SK-N-SH (cell line): ENCODE measurements around the gene ZNF287. TPM values are rescaled to one million over a fixed set of nuclear protein-coding genes. Genes with fewer than 3 reads are reported as not detected.

Experiments used
- CTCF ChIA-PET: fragments of 300-600, 350-600 bp; formaldehyde crosslinking; extraction: SDS; loops from one replicate; lab custom pipeline; 2021; lab: Yijun Ruan, JAX
- POLR2A ChIA-PET: fragments of 350-600 bp; sonication (Branson Sonifier 250); formaldehyde crosslinking; extraction: SDS; loops from one replicate; lab custom pipeline; 2020; ENCODE audit warnings: antibody characterized with exemption, inconsistent platforms; lab: Yijun Ruan, JAX
- DNase-seq: peaks from one replicate; pipeline ENCODE4 v3.0.0; 2012
- H2AFZ ChIP-seq: fragments of 200-600 bp; sonication (generic); 2 replicates; pipeline ENCODE4 v1.8.1; 2016; ENCODE audit warnings: antibody characterized with exemption, mild to moderate bottlenecking, low read depth
- H3F3A ChIP-seq: fragments of 200-600 bp; sonication (generic); replicated peaks from 2 replicates; pipeline ENCODE3; 2016; ENCODE audit warnings: antibody characterized with exemption, mild to moderate bottlenecking; ENCODE audit not compliant: insufficient read depth
- H3K27ac ChIP-seq, 2 experiments: fragments of 200-500 bp in 1 of 2; fragments of 200-600 bp in 1 of 2; sonication (Bioruptor generic) in 1 of 2; sonication (generic), shearing (Covaris generic) in 1 of 2; 2 replicates each; pipeline versions ENCODE4 v1.5.1 to v1.6.1; 2014 to 2016; ENCODE audit warnings: low read depth in 2 of 2, inconsistent platforms in 1 of 2, low read length in 1 of 2, mild to moderate bottlenecking in 1 of 2, mixed read lengths in 1 of 2
- H3K27me3 ChIP-seq: fragments of 200-600 bp; sonication (generic), shearing (Covaris generic); 2 replicates; pipeline ENCODE4 v1.6.1; 2016; ENCODE audit warnings: mixed run types; ENCODE audit not compliant: insufficient read depth
- H3K36me3 ChIP-seq, 2 experiments: fragments of 200-500 bp in 1 of 2; fragments of 200-600 bp in 1 of 2; sonication (Bioruptor generic) in 1 of 2; sonication (generic) in 1 of 2; replicated peaks in 1 of 2; 2 replicates each; pipeline versions ENCODE3 to v1.5.1; 2014 to 2016; ENCODE audit warnings: low read length in 1 of 2, mild to moderate bottlenecking in 1 of 2; ENCODE audit not compliant: insufficient read depth in 2 of 2, control insufficient read depth in 1 of 2
- H3K4me1 ChIP-seq, 2 experiments: fragments of 200-500 bp in 1 of 2; fragments of 200-600 bp in 1 of 2; sonication (Bioruptor generic) in 1 of 2; sonication (generic), shearing (Covaris generic) in 1 of 2; 2 replicates each; pipeline versions ENCODE4 v1.5.1 to v1.6.1; 2014 to 2016; ENCODE audit warnings: low read depth in 1 of 2, low read length in 1 of 2, mixed run types in 1 of 2; ENCODE audit not compliant: insufficient read depth in 2 of 2, control insufficient read depth in 1 of 2
- H3K4me2 ChIP-seq: fragments of 200-600 bp; sonication (generic), shearing (Covaris generic); 2 replicates; pipeline ENCODE4 v1.6.1; 2017; ENCODE audit warnings: mixed run types
- H3K4me3 ChIP-seq, 2 experiments: fragments of 200-500 bp in 1 of 2; fragments of 200-600 bp in 1 of 2; sonication (Bioruptor generic) in 1 of 2; sonication (generic), shearing (Covaris generic) in 1 of 2; 2 replicates each; pipeline versions ENCODE4 v1.5.1 to v1.8.1; 2014 to 2016; ENCODE audit warnings: low read depth in 2 of 2, inconsistent platforms in 1 of 2, low read length in 1 of 2, mild to moderate bottlenecking in 1 of 2, mixed read lengths in 1 of 2, moderate library complexity in 1 of 2
- H3K79me2 ChIP-seq: fragments of 200-600 bp; sonication (generic); 2 replicates; pipeline ENCODE4 v1.8.1; 2017; ENCODE audit warnings: mild to moderate bottlenecking; ENCODE audit not compliant: insufficient read depth
- H3K9ac ChIP-seq: fragments of 200-600 bp; sonication (generic); 2 replicates; pipeline ENCODE4 v1.6.1; 2017; ENCODE audit warnings: mixed run types
- H3K9me2 ChIP-seq: fragments of 200-600 bp; sonication (generic); 2 replicates; pipeline ENCODE4 v1.6.1; 2017; ENCODE audit warnings: mixed run types
- H3K9me3 ChIP-seq: fragments of 200-600 bp; sonication (generic); 2 replicates; pipeline ENCODE4 v1.6.1; 2017; ENCODE audit warnings: mixed run types, mild to moderate bottlenecking, moderate library complexity
- H4K20me1 ChIP-seq: fragments of 200-600 bp; sonication (generic); 2 replicates; pipeline ENCODE4 v1.6.1; 2017; ENCODE audit warnings: mild to moderate bottlenecking, mixed run types; ENCODE audit not compliant: insufficient read depth
- CHD2 ChIP-seq: fragments of 150-350 bp; IDR thresholded peaks from 2 replicates; pipeline ENCODE4 v1.6.1; 2018; ENCODE audit warnings: low read length; ENCODE audit not compliant: partially characterized antibody
- ELF1 ChIP-seq: IDR thresholded peaks from 2 replicates; pipeline ENCODE4 v1.4.0; 2012
- EP300 ChIP-seq, 2 experiments: IDR thresholded peaks; 2 replicates each; pipeline versions ENCODE4 v1.4.0 to v1.6.1; 2012; ENCODE audit warnings: borderline replicate concordance in 1 of 2, low read depth in 1 of 2, low read length in 1 of 2
- GABPA ChIP-seq: IDR thresholded peaks from 2 replicates; pipeline ENCODE4 v1.4.0; 2012; ENCODE audit warnings: low read depth, mild to moderate bottlenecking
- GATA2 ChIP-seq: sonication (generic); formaldehyde crosslinking; IDR thresholded peaks from 2 replicates; pipeline ENCODE4 v1.5.0; 2020; ENCODE audit warnings: mild to moderate bottlenecking, missing genetic modification reagents
- JUND ChIP-seq: IDR thresholded peaks from 2 replicates; pipeline ENCODE4 v1.4.0; 2012
- NFIC ChIP-seq: IDR thresholded peaks from 2 replicates; pipeline ENCODE4 v1.4.0; 2012; ENCODE audit warnings: borderline replicate concordance
- RCOR1 ChIP-seq: fragments of 150-350 bp; IDR thresholded peaks from 2 replicates; pipeline ENCODE4 v1.6.1; 2017; ENCODE audit warnings: antibody characterized with exemption, low read length
- RXRA ChIP-seq: IDR thresholded peaks from 2 replicates; pipeline ENCODE4 v1.4.0; 2012; ENCODE audit warnings: low read depth, mild to moderate bottlenecking, borderline replicate concordance
- TAF1 ChIP-seq: IDR thresholded peaks from 2 replicates; pipeline ENCODE4 v1.6.1; 2012; ENCODE audit warnings: low read depth, mild to moderate bottlenecking, low read length, moderate library complexity, borderline replicate concordance
- TCF12 ChIP-seq: IDR thresholded peaks from 2 replicates; pipeline ENCODE4 v1.4.0; 2012
- WGBS: methylation state at CpG from one replicate; pipeline ENCODE4 v1.1.6; 2017; ENCODE audit warnings: low lambda C conversion rate; 5-methylcytosine and 5-hydroxymethylcytosine counted together
- polyA plus RNA-seq, 3 experiments: library from polyadenylated mRNA; depleted of rRNA; stranded (reverse); fragments of >200 nt; gene quantifications; 2 replicates each; pipeline ENCODE4 v1.2.3, GENCODE V29; 2012
- TF ChIP-seq, protein P1 (sequence below): fragments of 150-350 bp; IDR thresholded peaks from 2 replicates; pipeline ENCODE4 v1.6.1; 2016; ENCODE audit warnings: mild to moderate bottlenecking, low read depth, low read length
- TF ChIP-seq, protein P2 (sequence below): IDR thresholded peaks from 2 replicates; pipeline ENCODE4 v1.4.0; 2012; ENCODE audit warnings: low read depth, borderline replicate concordance

Gene ZNF287
- polyA plus RNA-seq, 1 of the 3 experiments (the other 2 are of a cell fraction), result 6.1 TPM

DNA sequence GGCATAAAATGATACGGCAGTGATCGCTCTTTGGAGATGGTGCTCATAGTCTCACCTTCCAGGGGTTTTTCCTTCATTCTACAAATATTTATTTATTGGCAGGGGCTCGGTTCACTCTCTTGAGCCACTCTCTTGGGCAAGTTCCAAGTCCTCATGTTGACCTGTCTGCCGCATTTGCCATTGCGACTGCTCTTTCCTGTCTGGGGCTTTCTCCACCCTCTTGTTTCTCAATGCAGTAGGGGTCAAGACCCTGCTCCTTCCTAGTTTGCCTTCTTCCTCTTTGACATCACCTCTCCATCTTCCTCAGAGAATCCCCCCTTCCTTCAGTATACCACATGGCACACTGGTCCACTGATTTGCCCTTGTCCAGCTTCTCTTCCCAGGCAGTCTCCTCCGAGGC, 55.1 kb downstream of the ZNF287 start:
- no peaks in the 10 kb centered on the region for H3F3A ChIP-seq
- no peak overlapping the region for H3K27ac ChIP-seq
- H3K4me3 ChIP-seq, result no peak overlapping the region
- H3K9ac ChIP-seq, result no peak overlapping the region
- no peaks in the 10 kb centered on the region for H4K20me1 ChIP-seq
- no peak overlapping the region for H3K4me2 ChIP-seq
- no peaks in the 10 kb centered on the region for H3K36me3 ChIP-seq
- H2AFZ ChIP-seq, result no peak overlapping the region
- H3K4me1 ChIP-seq, result peaks cover 5% of the 10 kb centered on the region in 2 experiments; a peak in 1 of 4 replicates
- H3K9me2 ChIP-seq, result no peaks in the 10 kb centered on the region
- CTCF ChIA-PET, result interaction anchor here (1.4 to 33.3 kb wide), 2 partner anchors 9 to 60 kb away, joined by 4 to 746 read pairs; no protein-coding TSS in a partner anchor
- no peaks in the 10 kb centered on the region for H3K27me3 ChIP-seq
- no peak for TF ChIP-seq TCF12
- TF ChIP-seq, all 33 proteins: peak for 0
- DNase-seq, result no peak
- POLR2A ChIA-PET, result no interaction called here
- H3K79me2 ChIP-seq, result no peaks in the 10 kb centered on the region
- no peaks in the 10 kb centered on the region for H3K9me3 ChIP-seq
- WGBS, result 86% methylated on average over 6 of the region's 6 CpGs

DNA sequence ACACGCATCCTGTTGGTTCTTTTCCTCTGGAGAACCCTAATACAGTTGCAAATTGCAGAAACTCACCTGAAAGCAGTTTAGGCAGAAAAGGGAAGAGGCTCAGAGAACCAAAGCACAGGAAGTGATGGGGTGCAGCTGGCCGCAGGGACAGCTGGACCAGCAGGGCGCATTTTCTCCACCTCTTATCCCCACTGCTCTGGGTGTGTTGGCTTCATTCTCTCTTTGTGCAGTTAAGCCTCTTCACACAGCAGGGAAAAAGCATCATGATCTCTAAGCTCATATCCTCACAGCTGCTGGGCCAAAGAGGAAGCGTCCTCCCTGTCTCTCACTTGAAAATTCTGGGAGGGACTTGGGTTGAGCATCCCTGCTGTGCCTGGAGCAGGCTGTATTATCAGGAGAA, 57.0 kb downstream of the ZNF287 start:
- no peaks in the 10 kb centered on the region for H3K9me3 ChIP-seq
- H3K4me2 ChIP-seq, result no peak overlapping the region
- no peaks in the 10 kb centered on the region for H3K9me2 ChIP-seq
- ChIA-PET CTCF (interaction anchor here (1.0 to 33.3 kb wide), 5 partner anchors 10 to 93 kb away, joined by 3 to 746 read pairs (median 4); no protein-coding TSS in a partner anchor), POLR2A (no interaction called here)
- no peak overlapping the region for H3K27ac ChIP-seq
- no peak overlapping the region for H3K4me3 ChIP-seq
- H3K79me2 ChIP-seq, result no peaks in the 10 kb centered on the region
- no peak for DNase-seq
- no peaks in the 10 kb centered on the region for H3K27me3 ChIP-seq
- TF ChIP-seq RCOR1 (no peak), CHD2 (no peak), TAF1 (no peak), EP300 (IDR thresholded peaks at IDR 0.05; ENCODE audit: borderline replicate concordance in 1 of 2, low read depth in 1 of 2, low read length in 1 of 2) (no peak), JUND (no peak), GATA2 (CRISPR knock-in tag) (no peak), RXRA (no peak), NFIC (no peak), GABPA (no peak), ELF1 (no peak)
- TF ChIP-seq, protein P1, sequence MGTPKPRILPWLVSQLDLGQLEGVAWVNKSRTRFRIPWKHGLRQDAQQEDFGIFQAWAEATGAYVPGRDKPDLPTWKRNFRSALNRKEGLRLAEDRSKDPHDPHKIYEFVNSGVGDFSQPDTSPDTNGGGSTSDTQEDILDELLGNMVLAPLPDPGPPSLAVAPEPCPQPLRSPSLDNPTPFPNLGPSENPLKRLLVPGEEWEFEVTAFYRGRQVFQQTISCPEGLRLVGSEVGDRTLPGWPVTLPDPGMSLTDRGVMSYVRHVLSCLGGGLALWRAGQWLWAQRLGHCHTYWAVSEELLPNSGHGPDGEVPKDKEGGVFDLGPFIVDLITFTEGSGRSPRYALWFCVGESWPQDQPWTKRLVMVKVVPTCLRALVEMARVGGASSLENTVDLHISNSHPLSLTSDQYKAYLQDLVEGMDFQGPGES, result no peak
- TF ChIP-seq, protein P2, sequence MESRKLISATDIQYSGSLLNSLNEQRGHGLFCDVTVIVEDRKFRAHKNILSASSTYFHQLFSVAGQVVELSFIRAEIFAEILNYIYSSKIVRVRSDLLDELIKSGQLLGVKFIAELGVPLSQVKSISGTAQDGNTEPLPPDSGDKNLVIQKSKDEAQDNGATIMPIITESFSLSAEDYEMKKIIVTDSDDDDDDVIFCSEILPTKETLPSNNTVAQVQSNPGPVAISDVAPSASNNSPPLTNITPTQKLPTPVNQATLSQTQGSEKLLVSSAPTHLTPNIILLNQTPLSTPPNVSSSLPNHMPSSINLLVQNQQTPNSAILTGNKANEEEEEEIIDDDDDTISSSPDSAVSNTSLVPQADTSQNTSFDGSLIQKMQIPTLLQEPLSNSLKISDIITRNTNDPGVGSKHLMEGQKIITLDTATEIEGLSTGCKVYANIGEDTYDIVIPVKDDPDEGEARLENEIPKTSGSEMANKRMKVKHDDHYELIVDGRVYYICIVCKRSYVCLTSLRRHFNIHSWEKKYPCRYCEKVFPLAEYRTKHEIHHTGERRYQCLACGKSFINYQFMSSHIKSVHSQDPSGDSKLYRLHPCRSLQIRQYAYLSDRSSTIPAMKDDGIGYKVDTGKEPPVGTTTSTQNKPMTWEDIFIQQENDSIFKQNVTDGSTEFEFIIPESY, result no peak
- H2AFZ ChIP-seq, result no peak overlapping the region
- no peak overlapping the region for H3K9ac ChIP-seq
- H4K20me1 ChIP-seq, result no peaks in the 10 kb centered on the region
- peaks cover 3 to 4% of the 10 kb centered on the region in 2 experiments; a peak in 1 of 4 replicates for H3K4me1 ChIP-seq
- 87% methylated on average over 4 of the region's 4 CpGs for WGBS
- no peaks in the 10 kb centered on the region for H3K36me3 ChIP-seq
- no peaks in the 10 kb centered on the region for H3F3A ChIP-seq
